ENCODE data around the gene HDAC9.

DNA sequence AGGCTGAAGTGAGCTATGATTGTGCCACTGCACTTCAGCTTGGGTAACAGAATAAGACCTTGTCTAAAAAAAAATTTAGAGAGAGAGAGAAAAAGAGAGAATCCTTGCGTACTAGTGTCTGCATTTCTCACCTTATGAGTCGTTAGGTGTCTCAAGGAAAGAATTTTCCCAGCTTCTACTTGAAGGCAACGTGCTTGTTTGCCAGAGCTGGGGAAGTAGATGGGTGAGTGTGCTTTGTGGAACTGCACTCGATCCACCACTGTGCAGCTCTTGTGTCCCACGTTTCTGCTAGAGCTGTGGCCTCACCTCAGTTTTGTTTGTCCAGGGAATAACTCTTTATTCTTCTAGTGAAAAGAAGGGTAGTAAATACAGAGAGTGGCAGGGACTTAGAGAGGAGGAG, 38.9 kb downstream of the HDAC9 start:
- no peak for TF ChIP-seq CTCF (IDR thresholded peaks at IDR 0.05)
- no peak for TF ChIP-seq POLR2A (IDR thresholded peaks at IDR 0.05)
